Ascending aorta (tissue), 2 donors: Measurements from ENCODE around the gene BACE1. TPM values are rescaled to one million over a fixed set of nuclear protein-coding genes. Genes with fewer than 3 reads are reported as not detected.

Experiments
- DNase-seq, 2 donors: peaks; one replicate each; pipeline ENCODE4 v3.0.0-alpha.2; 2019; ENCODE audit warnings: low spot score in 2 of 2
- H3K27ac ChIP-seq, 2 donors: fragments of 200-600 bp; sonication (generic); one replicate each; pipeline ENCODE4 v1.5.1; 2016 to 2017; ENCODE audit warnings: mild to moderate bottlenecking in 1 of 2
- H3K27me3 ChIP-seq: fragments of 200-600 bp; sonication (generic); one replicate; pipeline ENCODE4 v1.5.1; 2017
- H3K36me3 ChIP-seq, 2 donors: fragments of 200-600 bp; sonication (generic); one replicate each; pipeline ENCODE4 v1.5.1; 2016
- H3K4me1 ChIP-seq, 2 donors: fragments of 200-600 bp; sonication (generic); one replicate each; pipeline ENCODE4 v1.5.1; 2016 to 2017; ENCODE audit warnings: mild to moderate bottlenecking in 1 of 2
- H3K4me3 ChIP-seq, 2 donors: fragments of 200-600 bp; sonication (generic); one replicate each; pipeline ENCODE4 v1.5.1; 2016 to 2017; ENCODE audit warnings: mild to moderate bottlenecking in 1 of 2
- H3K9me3 ChIP-seq, 2 donors: fragments of 200-600 bp; sonication (generic); one replicate each; pipeline ENCODE4 v1.5.1; 2016
- intact Hi-C: fragments of 100-400 bp; cut with DNase I; formaldehyde crosslinking; loops from one replicate; pipeline ENCODE4 v1.15.1; 2023
- total RNA-seq: library from RNA; depleted of rRNA; stranded (reverse); fragments of >200 nt; gene quantifications from one replicate; pipeline ENCODE4 v1.1.0, GENCODE V29; 2016
- TF ChIP-seq, protein P1 (sequence below), 3 experiments: fragments of 200-600 bp in 2 of 3; fragments of 450-650 bp in 1 of 3; sonication (generic) in 2 of 3; IDR thresholded peaks; one replicate each; pipeline ENCODE4 v1.5.1; 2016 to 2019; ENCODE audit warnings: antibody characterized with exemption in 3 of 3, mild to moderate bottlenecking in 1 of 3, moderate library complexity in 1 of 3

Gene BACE1
- total RNA-seq, 1 donor from 2014 or later: 27.2 TPM

DNA sequence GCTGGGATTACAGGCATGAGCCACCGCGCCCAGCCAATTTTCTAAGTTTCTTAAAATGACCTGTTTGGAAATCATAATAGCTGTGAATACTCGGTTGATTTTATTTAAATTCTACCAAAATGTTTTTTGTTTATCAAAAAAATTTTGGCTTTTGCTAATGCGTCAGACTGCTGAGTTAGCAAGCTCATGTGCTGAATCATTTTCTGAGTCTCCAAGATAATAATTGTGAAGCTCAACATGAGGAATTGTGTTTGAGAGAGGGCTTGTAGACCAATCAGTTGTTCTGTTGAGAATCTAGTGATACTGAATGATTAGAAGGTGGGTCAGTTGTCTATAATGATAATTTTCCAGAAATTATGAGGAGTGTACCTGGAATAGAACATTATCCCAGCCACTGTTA, 67.7 kb downstream of the BACE1 start:
- Histone ChIP-seq H3K4me3 (no peak overlapping the region), H3K4me1 (no peaks in the 10 kb centered on the region), H3K27me3 (no peaks in the 10 kb centered on the region), H3K9me3 (no peaks in the 10 kb centered on the region), H3K36me3 (peaks cover 31 to 73% of the 10 kb centered on the region in 2 donors), H3K27ac (no peak overlapping the region)
- TF ChIP-seq, protein P1, sequence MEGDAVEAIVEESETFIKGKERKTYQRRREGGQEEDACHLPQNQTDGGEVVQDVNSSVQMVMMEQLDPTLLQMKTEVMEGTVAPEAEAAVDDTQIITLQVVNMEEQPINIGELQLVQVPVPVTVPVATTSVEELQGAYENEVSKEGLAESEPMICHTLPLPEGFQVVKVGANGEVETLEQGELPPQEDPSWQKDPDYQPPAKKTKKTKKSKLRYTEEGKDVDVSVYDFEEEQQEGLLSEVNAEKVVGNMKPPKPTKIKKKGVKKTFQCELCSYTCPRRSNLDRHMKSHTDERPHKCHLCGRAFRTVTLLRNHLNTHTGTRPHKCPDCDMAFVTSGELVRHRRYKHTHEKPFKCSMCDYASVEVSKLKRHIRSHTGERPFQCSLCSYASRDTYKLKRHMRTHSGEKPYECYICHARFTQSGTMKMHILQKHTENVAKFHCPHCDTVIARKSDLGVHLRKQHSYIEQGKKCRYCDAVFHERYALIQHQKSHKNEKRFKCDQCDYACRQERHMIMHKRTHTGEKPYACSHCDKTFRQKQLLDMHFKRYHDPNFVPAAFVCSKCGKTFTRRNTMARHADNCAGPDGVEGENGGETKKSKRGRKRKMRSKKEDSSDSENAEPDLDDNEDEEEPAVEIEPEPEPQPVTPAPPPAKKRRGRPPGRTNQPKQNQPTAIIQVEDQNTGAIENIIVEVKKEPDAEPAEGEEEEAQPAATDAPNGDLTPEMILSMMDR (IDR thresholded peaks at IDR 0.05): no peak
- no peak for DNase-seq
- intact Hi-C loops: no loop called here

DNA sequence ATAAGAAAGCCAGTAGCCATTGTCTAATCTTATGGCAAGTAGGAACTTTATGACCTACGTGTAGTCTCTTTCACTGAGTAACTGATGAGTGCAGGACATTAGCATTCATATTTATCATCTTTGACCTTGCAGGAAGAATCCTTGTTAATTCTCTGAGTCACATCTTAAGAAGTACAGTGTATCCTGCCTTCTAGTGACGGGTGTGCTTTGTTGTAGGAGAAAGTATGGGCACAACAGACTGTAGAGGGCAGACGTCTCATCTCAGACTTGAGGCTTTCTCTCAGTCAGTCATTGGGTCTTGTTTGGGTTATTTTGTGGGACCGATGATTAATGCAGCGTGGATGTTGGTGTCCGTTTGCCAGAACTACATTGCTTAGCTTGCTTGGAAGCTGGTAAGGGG, 76.8 kb downstream of the BACE1 start:
- no peak overlapping the region for H3K27ac ChIP-seq
- no peaks in the 10 kb centered on the region for H3K9me3 ChIP-seq
- intact Hi-C loops: no loop called here
- H3K36me3 ChIP-seq: peaks cover 24 to 47% of the 10 kb centered on the region in 2 donors
- DNase-seq: no peak
- H3K27me3 ChIP-seq: no peaks in the 10 kb centered on the region
- TF ChIP-seq, protein P1 (IDR thresholded peaks at IDR 0.05): no peak
- H3K4me1 ChIP-seq: no peaks in the 10 kb centered on the region
- no peak overlapping the region for H3K4me3 ChIP-seq

DNA sequence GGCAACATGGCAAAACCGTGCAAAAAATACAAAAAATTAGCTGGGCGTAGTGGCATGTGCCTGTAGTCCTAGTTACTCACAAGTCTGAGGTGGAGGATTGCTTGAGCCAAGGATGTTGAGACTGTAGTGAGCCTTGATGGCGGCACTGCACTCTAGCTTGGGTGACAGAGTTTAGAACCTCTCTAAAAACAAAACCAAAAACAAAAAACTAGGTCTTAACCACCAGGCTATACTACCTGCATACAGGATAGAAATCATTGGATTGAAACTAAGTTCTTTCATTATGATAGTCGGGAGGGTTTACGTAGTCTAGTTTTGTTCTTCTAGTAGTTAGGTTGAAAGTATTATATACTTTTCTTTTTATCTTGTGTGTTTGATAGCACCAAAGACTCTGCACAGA, 77.8 kb downstream of the BACE1 start:
- peaks cover 24 to 39% of the 10 kb centered on the region in 2 donors for H3K36me3 ChIP-seq
- H3K27ac ChIP-seq: no peak overlapping the region
- TF ChIP-seq, protein P1 (IDR thresholded peaks at IDR 0.05): no peak
- no peaks in the 10 kb centered on the region for H3K27me3 ChIP-seq
- DNase-seq: no peak
- intact Hi-C loops: no loop called here
- H3K4me1 ChIP-seq: peaks cover under 1 to 8% of the 10 kb centered on the region in 2 donors
- no peaks in the 10 kb centered on the region for H3K9me3 ChIP-seq
- H3K4me3 ChIP-seq: no peak overlapping the region

Other genes with a start within 250 kb of the BACE1 start
- 22.5 TPM for gene SIK3, start 217.8 kb downstream of the BACE1 start, total RNA-seq
- 60.7 TPM for gene PAFAH1B2, start 172.0 kb downstream of the BACE1 start, total RNA-seq
- gene SIDT2, start 137.5 kb downstream of the BACE1 start, total RNA-seq: 45.4 TPM
- gene TAGLN, start 116.9 kb downstream of the BACE1 start, total RNA-seq: 6,542 TPM
- gene PCSK7, start 84.2 kb downstream of the BACE1 start, total RNA-seq: 112 TPM
- gene RNF214, start 83.6 kb downstream of the BACE1 start, total RNA-seq: 0.53 TPM
- 6.8 TPM for gene BACE1-AS, start 24.9 kb downstream of the BACE1 start, total RNA-seq
- 15.1 TPM for gene CEP164, start 11.6 kb upstream of the BACE1 start, total RNA-seq